Measurements from ENCODE around the gene DCANP1. TPM values are rescaled to one million over a fixed set of nuclear protein-coding genes. Genes with fewer than 3 reads are reported as not detected.

The DCANP1 gene
- total RNA-seq, 2 experiments from 2014 or later, result not detected

GRCh38 chr5:135395866-135396265 is 51.3 kb downstream of the DCANP1 start:
- DNase-seq (ENCODE audit: low spot score), result no peak
- Histone ChIP-seq H2AFZ (ENCODE audit: low read length) (no peak overlapping the region), H3K27ac (ENCODE audit: low read depth, low read length, poor library complexity, severe bottlenecking) (no peak overlapping the region), H4K20me1 (ENCODE audit: insufficient read depth, low read length) (peaks cover 67% of the 10 kb centered on the region), H3K4me3 (ENCODE audit: low read depth, low read length, poor library complexity, severe bottlenecking) (no peak overlapping the region), H3K79me2 (ENCODE audit: insufficient read depth, low read depth, low read length) (peaks cover 78% of the 10 kb centered on the region), H3K4me2 (ENCODE audit: low read length) (peak overlapping the region; percentile 72), H3K9me2 (ENCODE audit: insufficient read depth, low read length) (no peaks in the 10 kb centered on the region), H3K9me3 (ENCODE audit: low read length) (no peaks in the 10 kb centered on the region), H3K4me1 (ENCODE audit: insufficient read depth, low read length, poor library complexity, severe bottlenecking) (peaks cover 37% of the 10 kb centered on the region), H3K36me3 (ENCODE audit: insufficient read depth, low read length) (peaks cover 64% of the 10 kb centered on the region)
- CTCF ChIA-PET (ENCODE audit: unreplicated experiment), result no interaction called here
- no TSS peak for BruUV-seq (replicated peaks)
- POLR2A ChIA-PET, result no interaction called here
- TF ChIP-seq EZH2phosphoT487 (IDR thresholded peaks at IDR 0.05; ENCODE audit: borderline replicate concordance, low read depth, low read length), result no peak
- no peak for TF ChIP-seq CTCF (conservative IDR thresholded peaks at IDR 0.05; ENCODE audit: low read length)
- intact Hi-C loops (cut with micrococcal nuclease; ENCODE audit: unreplicated experiment), result no loop called here

GRCh38 chr5:135395451-135395850 is 51.7 kb downstream of the DCANP1 start:
- BruUV-seq (replicated peaks), result no TSS peak
- Histone ChIP-seq H3K4me1 (ENCODE audit: insufficient read depth, low read length, poor library complexity, severe bottlenecking) (peaks cover 37% of the 10 kb centered on the region), H3K27ac (ENCODE audit: low read depth, low read length, poor library complexity, severe bottlenecking) (no peak overlapping the region), H2AFZ (ENCODE audit: low read length) (no peak overlapping the region), H3K79me2 (ENCODE audit: insufficient read depth, low read depth, low read length) (peaks cover 82% of the 10 kb centered on the region), H3K4me2 (ENCODE audit: low read length) (peak overlapping the region; percentile 72), H3K9me2 (ENCODE audit: insufficient read depth, low read length) (no peaks in the 10 kb centered on the region), H4K20me1 (ENCODE audit: insufficient read depth, low read length) (peaks cover 67% of the 10 kb centered on the region), H3K4me3 (ENCODE audit: low read depth, low read length, poor library complexity, severe bottlenecking) (no peak overlapping the region), H3K9me3 (ENCODE audit: low read length) (no peaks in the 10 kb centered on the region), H3K36me3 (ENCODE audit: insufficient read depth, low read length) (peaks cover 68% of the 10 kb centered on the region)
- ChIA-PET CTCF (ENCODE audit: unreplicated experiment) (no interaction called here), POLR2A (interaction anchor here (0.6 to 0.9 kb wide), 2 partner anchors 28 to 61 kb away, joined by 3 read pairs; no protein-coding TSS in a partner anchor)
- no peak for TF ChIP-seq EZH2phosphoT487 (IDR thresholded peaks at IDR 0.05; ENCODE audit: borderline replicate concordance, low read depth, low read length)
- no peak for TF ChIP-seq CTCF (conservative IDR thresholded peaks at IDR 0.05; ENCODE audit: low read length)
- intact Hi-C loops (cut with micrococcal nuclease; ENCODE audit: unreplicated experiment), result no loop called here
- DNase-seq (ENCODE audit: low spot score), result no peak

Small RNA genes within 50 kb of the gene (small RNA-seq; reads per million reads assigned to genes)
- gene DCANP1, result not detected

Other genes starting within 250 kb of the DCANP1 start
- 356 and 388 TPM in 2 replicates for gene MACROH2A1, start 48.1 kb downstream of the DCANP1 start, total RNA-seq (2014; rRNA removed; shearing (Covaris generic))
- 271 and 279 TPM in 2 replicates for gene MACROH2A1, start 48.1 kb downstream of the DCANP1 start, total RNA-seq (2022)
- gene TIFAB, start 5.0 kb upstream of the DCANP1 start, total RNA-seq (2014; rRNA removed; shearing (Covaris generic)), result not detected in 2 replicates
- gene TIFAB, start 5.0 kb upstream of the DCANP1 start, total RNA-seq (2022), result not detected in 2 replicates
- not detected in 2 replicates for gene NEUROG1, start 88.6 kb upstream of the DCANP1 start, total RNA-seq (2014; rRNA removed; shearing (Covaris generic))
- not detected in 2 replicates for gene NEUROG1, start 88.6 kb upstream of the DCANP1 start, total RNA-seq (2022)
- gene CXCL14, start 131.6 kb upstream of the DCANP1 start, total RNA-seq (2014; rRNA removed; shearing (Covaris generic)), result not detected in 2 replicates
- not detected in 2 replicates for gene CXCL14, start 131.6 kb upstream of the DCANP1 start, total RNA-seq (2022)